DND-41 (cell line): ENCODE results near the gene RBMS3.

Experiments used
- ATAC-seq: fragments of 200-7000 bp; cut with Tn5 transposase; 3 replicates; pipeline ENCODE4 v1.9.1; 2021; ENCODE audit warnings: low read depth; ENCODE audit not compliant: insufficient read depth
- DNase-seq: peaks from one replicate; pipeline ENCODE4 v3.0.0-alpha.2; 2020
- H2AFZ ChIP-seq: 2 replicates; pipeline ENCODE4 v1.6.0; 2012; ENCODE audit warnings: low read depth, low read length
- H3K27ac ChIP-seq: 2 replicates; pipeline ENCODE4 v1.5.1; 2012; ENCODE audit warnings: low read length, inconsistent platforms
- H3K27me3 ChIP-seq: fragments of 200-600 bp; sonication (generic); 2 replicates; pipeline ENCODE4 v1.6.0; 2012; ENCODE audit warnings: low read length, mild to moderate bottlenecking, inconsistent platforms; ENCODE audit not compliant: insufficient read depth, poor library complexity
- H3K36me3 ChIP-seq: 2 replicates; pipeline ENCODE4 v1.5.1; 2012; ENCODE audit warnings: low read length, inconsistent platforms; ENCODE audit not compliant: insufficient read depth
- H3K4me1 ChIP-seq: 2 replicates; pipeline ENCODE4 v1.5.1; 2012; ENCODE audit warnings: mild to moderate bottlenecking, low read length; ENCODE audit not compliant: insufficient read depth
- H3K4me2 ChIP-seq: 2 replicates; pipeline ENCODE4 v1.6.0; 2012; ENCODE audit warnings: mild to moderate bottlenecking, moderate library complexity, low read length, inconsistent platforms; ENCODE audit not compliant: insufficient read depth
- H3K4me3 ChIP-seq, 2 experiments: fragments of 200-600 bp in 1 of 2; shearing (Covaris generic) in 1 of 2; 2 replicates each; pipeline ENCODE4 v1.5.1; 2012 to 2016; ENCODE audit warnings: inconsistent platforms in 2 of 2, low read length in 2 of 2, mild to moderate bottlenecking in 2 of 2, low read depth in 1 of 2, moderate library complexity in 1 of 2
- H3K79me2 ChIP-seq: 2 replicates; pipeline ENCODE4 v1.6.0; 2012; ENCODE audit warnings: low read length, inconsistent platforms; ENCODE audit not compliant: insufficient read depth
- H3K9ac ChIP-seq: 2 replicates; pipeline ENCODE4 v1.6.0; 2012; ENCODE audit warnings: low read depth, mild to moderate bottlenecking, inconsistent platforms, low read length, moderate library complexity
- H3K9me3 ChIP-seq: 2 replicates; pipeline ENCODE4 v1.5.1; 2012; ENCODE audit warnings: low read length, moderate library complexity, mild to moderate bottlenecking, inconsistent platforms; ENCODE audit not compliant: insufficient read depth, severe bottlenecking
- H4K20me1 ChIP-seq: 2 replicates; pipeline ENCODE4 v1.6.0; 2012; ENCODE audit warnings: low read length; ENCODE audit not compliant: insufficient read depth
- EZH2 ChIP-seq: IDR thresholded peaks from 3 replicates; pipeline ENCODE4 v1.6.1; 2012; ENCODE audit warnings: borderline replicate concordance, low read depth, mild to moderate bottlenecking, moderate library complexity, low read length, inconsistent platforms; ENCODE audit not compliant: severe bottlenecking
- TF ChIP-seq, protein P1 (sequence below): IDR thresholded peaks from 2 replicates; pipeline ENCODE4 v1.5.1; 2012; ENCODE audit warnings: borderline replicate concordance, low read length, moderate library complexity, mild to moderate bottlenecking; ENCODE audit not compliant: poor library complexity, severe bottlenecking; ENCODE audit errors: extremely low read depth

The RBMS3 gene

DNA sequence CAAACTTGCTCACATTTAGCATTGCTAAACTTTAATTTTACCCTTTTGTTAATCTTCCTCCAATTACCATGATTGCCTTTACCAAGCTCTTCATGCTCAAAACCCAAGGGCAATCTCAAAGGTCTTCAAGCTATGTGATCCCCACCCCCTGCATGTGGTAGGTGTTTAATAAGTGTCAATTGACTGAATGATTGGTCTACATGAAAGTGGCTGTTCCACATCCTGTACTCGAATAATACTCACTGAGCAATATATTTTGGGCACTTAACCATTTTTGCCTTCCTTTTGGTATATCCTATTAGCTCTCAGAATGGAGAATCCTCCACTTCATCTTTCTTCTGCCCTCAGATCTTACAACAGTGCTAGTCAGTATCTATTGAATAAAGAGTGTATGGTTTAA is 17.1 kb downstream of the RBMS3 start:
- Histone ChIP-seq H3K4me3 (no peak overlapping the region), H3K9ac (no peak overlapping the region), H3K79me2 (no peaks in the 10 kb centered on the region), H3K27ac (no peak overlapping the region), H4K20me1 (no peaks in the 10 kb centered on the region), H2AFZ (no peak overlapping the region), H3K36me3 (no peaks in the 10 kb centered on the region), H3K9me3 (no peaks in the 10 kb centered on the region), H3K4me1 (peaks cover 6% of the 10 kb centered on the region), H3K27me3 (no peaks in the 10 kb centered on the region), H3K4me2 (no peak overlapping the region)
- no peak for ATAC-seq
- DNase-seq: no peak
- TF ChIP-seq EZH2: no peak

DNA sequence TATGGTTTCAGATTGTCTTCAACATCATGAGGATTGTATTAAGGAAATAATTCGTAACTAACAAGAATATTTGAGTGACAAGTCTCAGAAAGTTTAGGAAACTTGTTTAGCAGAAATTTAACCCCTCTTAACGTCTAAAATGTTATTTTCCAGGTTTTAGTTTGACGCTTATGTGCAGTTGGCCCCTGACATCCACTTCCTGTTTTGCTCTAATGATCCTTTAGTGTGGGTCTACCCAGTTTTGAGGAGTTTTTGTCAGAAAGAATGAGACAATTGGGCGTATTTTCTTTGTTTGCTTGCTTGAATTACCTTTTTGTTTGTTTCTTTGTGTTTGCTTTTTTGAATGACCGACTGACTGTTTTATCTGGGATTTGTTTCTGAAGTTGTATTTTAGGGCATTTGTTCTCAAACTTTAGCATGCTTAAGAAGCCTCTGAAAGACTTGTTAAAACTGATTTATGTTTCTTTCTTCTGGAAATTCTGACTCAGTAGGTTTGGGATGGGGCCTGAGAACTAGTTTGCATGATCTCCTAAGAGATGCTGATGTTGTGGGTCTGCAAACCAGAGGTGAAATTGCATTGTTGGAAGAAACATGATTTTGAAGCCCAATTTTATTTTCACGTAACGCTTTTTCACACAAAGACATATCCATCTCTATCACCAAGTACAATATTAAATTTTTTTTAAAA is 20.6 kb downstream of the RBMS3 start:
- Histone ChIP-seq H3K4me3 (no peak overlapping the region), H3K9me3 (no peaks in the 10 kb centered on the region), H3K9ac (no peak overlapping the region), H3K79me2 (no peaks in the 10 kb centered on the region), H3K27me3 (no peaks in the 10 kb centered on the region), H3K36me3 (no peaks in the 10 kb centered on the region), H3K27ac (no peak overlapping the region), H3K4me1 (peaks cover 6% of the 10 kb centered on the region), H4K20me1 (no peaks in the 10 kb centered on the region), H2AFZ (peak overlapping the region; percentile 54; the same call in 1 of the 2 replicates), H3K4me2 (no peak overlapping the region)
- TF ChIP-seq, protein P1, sequence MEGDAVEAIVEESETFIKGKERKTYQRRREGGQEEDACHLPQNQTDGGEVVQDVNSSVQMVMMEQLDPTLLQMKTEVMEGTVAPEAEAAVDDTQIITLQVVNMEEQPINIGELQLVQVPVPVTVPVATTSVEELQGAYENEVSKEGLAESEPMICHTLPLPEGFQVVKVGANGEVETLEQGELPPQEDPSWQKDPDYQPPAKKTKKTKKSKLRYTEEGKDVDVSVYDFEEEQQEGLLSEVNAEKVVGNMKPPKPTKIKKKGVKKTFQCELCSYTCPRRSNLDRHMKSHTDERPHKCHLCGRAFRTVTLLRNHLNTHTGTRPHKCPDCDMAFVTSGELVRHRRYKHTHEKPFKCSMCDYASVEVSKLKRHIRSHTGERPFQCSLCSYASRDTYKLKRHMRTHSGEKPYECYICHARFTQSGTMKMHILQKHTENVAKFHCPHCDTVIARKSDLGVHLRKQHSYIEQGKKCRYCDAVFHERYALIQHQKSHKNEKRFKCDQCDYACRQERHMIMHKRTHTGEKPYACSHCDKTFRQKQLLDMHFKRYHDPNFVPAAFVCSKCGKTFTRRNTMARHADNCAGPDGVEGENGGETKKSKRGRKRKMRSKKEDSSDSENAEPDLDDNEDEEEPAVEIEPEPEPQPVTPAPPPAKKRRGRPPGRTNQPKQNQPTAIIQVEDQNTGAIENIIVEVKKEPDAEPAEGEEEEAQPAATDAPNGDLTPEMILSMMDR: no peak
- no peak for TF ChIP-seq EZH2
- DNase-seq (no peak), ATAC-seq (no peak)

DNA sequence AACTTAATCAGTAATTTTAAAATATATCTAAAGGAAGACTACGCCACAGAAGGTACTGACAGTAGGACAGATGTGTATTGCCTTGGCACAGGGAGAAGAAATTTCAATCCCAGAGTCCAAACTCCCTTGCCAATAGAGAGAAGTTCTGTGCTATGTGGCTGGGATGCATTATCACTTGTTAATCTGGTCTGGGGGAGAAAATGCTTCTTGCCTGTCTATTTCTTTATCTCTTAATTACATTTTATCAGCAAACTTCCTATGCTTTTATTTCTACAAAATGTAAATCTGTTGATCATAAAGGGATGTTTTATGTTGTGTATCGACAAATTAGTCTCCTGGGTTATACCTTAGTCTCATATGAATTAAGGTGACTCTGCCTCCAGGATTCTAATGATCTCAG is 21.7 kb downstream of the RBMS3 start:
- H3K27ac ChIP-seq: no peak overlapping the region
- DNase-seq: no peak
- TF ChIP-seq, protein P1: no peak

DNA sequence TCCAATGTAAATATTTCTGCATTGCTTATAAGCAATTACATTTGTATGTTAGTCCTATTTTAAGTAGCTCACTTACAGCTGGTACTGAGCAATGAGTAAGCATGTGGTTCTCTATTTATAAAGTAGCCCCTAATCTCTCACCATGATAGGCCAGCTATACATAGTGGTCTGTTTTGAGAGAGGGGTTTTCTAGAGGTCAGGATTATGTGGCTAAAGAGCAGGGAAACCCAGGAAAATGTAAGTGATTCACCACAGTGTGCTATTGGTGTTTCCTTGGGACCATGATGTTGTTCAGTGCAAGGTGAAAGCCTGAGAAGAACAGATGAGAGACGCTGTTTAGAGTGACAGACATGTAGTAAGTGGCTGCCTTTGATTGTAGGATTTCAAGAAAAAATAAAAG is 26.4 kb downstream of the RBMS3 start:
- Histone ChIP-seq H3K79me2 (no peaks in the 10 kb centered on the region), H3K27ac (no peak overlapping the region), H4K20me1 (no peaks in the 10 kb centered on the region), H3K4me1 (no peaks in the 10 kb centered on the region), H3K4me2 (no peak overlapping the region), H3K4me3 (no peak overlapping the region), H3K27me3 (no peaks in the 10 kb centered on the region), H2AFZ (no peak overlapping the region), H3K9ac (no peak overlapping the region), H3K36me3 (no peaks in the 10 kb centered on the region), H3K9me3 (no peaks in the 10 kb centered on the region)
- DNase-seq (no peak), ATAC-seq (no peak)
- TF ChIP-seq EZH2: no peak
- TF ChIP-seq, protein P1: no peak

More for the DNA sequence above, 21.7 kb downstream of the RBMS3 start:
- peaks cover 6% of the 10 kb centered on the region for H3K4me1 ChIP-seq
- no peak for ATAC-seq
- no peaks in the 10 kb centered on the region for H3K36me3 ChIP-seq
- no peak overlapping the region for H3K9ac ChIP-seq
- no peak overlapping the region for H3K4me2 ChIP-seq
- H3K4me3 ChIP-seq: no peak overlapping the region
- H3K27me3 ChIP-seq: no peaks in the 10 kb centered on the region
- H3K9me3 ChIP-seq: no peaks in the 10 kb centered on the region
- no peaks in the 10 kb centered on the region for H3K79me2 ChIP-seq
- no peaks in the 10 kb centered on the region for H4K20me1 ChIP-seq
- H2AFZ ChIP-seq: no peak overlapping the region
